HepG2 (cell line): ENCODE measurements around the gene GRIP1. TPM values are rescaled to one million over a fixed set of nuclear protein-coding genes. Genes with fewer than 3 reads are reported as not detected.

Source experiments
- ATAC-seq: fragments of 200-7000 bp; cut with Tn5 transposase; 3 replicates; pipeline ENCODE4 v1.9.1; 2020; ENCODE audit warnings: mild to moderate bottlenecking, moderate library complexity
- BruUV-seq: library from RNA; stranded (reverse); fragments of 400-500 nt; replicated peaks from 2 replicates; lab custom pipeline; 2021; lab: Mats Ljungman, UMichigan
- CTCF ChIA-PET: fragments of 300-600 bp; formaldehyde crosslinking; extraction: SDS; loops from one replicate; lab custom pipeline; 2021; ENCODE audit warnings: low total read pairs, inconsistent platforms, low intra/inter-chr PET ratio; lab: Yijun Ruan, JAX
- POLR2A ChIA-PET: fragments of 350-600 bp; sonication (Branson Sonifier 250); formaldehyde crosslinking; loops from one replicate; lab custom pipeline; 2020; ENCODE audit warnings: antibody characterized with exemption, inconsistent platforms; lab: Yijun Ruan, JAX
- DNase-seq: peaks from one replicate; pipeline ENCODE4 v3.0.0-alpha.2; 2015; ENCODE audit warnings: low spot score
- FAIRE-seq: peaks from 3 replicates; lab custom pipeline; 2011; peaks lifted over from hg19 to GRCh38; lab: Jason Lieb, UNC
- H2AFZ ChIP-seq: one replicate; pipeline ENCODE4 v1.6.1; 2011; ENCODE audit warnings: low read length, inconsistent platforms
- H3K27ac ChIP-seq: fragments of 300-600 bp; 3 replicates; pipeline ENCODE4 v1.8.0; 2011; ENCODE audit warnings: mixed run types, mild to moderate bottlenecking, mixed read lengths, low read length, inconsistent platforms; ENCODE audit not compliant: insufficient read depth; ENCODE audit errors: extremely low read length
- H3K27me3 ChIP-seq, 2 experiments: fragments of 200-600 bp in 1 of 2; 2 replicates in 1 of 2; 3 replicates in 1 of 2; pipeline versions ENCODE4 v1.6.0 to v1.8.0; 2011; ENCODE audit warnings: low read length in 2 of 2, mild to moderate bottlenecking in 2 of 2, moderate library complexity in 2 of 2, inconsistent platforms in 1 of 2; ENCODE audit not compliant: insufficient read depth in 2 of 2, control insufficient read depth in 1 of 2
- H3K36me3 ChIP-seq, 2 experiments: fragments of 200-600 bp in 1 of 2; replicated peaks in 1 of 2; 2 replicates in 1 of 2; 3 replicates in 1 of 2; pipeline versions ENCODE4 v1.5.1 to v1.8.0; 2011; ENCODE audit warnings: low read length in 2 of 2, inconsistent platforms in 1 of 2; ENCODE audit not compliant: insufficient read depth in 2 of 2, control insufficient read depth in 1 of 2
- H3K4me1 ChIP-seq: 2 replicates; pipeline ENCODE4 v1.5.1; 2012; ENCODE audit warnings: low read length, inconsistent platforms; ENCODE audit not compliant: insufficient read depth
- H3K4me2 ChIP-seq: 2 replicates; pipeline ENCODE4 v1.6.0; 2011; ENCODE audit warnings: low read depth, low read length, inconsistent platforms
- H3K4me3 ChIP-seq, 3 experiments: fragments of 200-600 bp in 1 of 3; sonication (generic), shearing (Covaris generic) in 1 of 3; replicated peaks in 1 of 3; 2 replicates each; pipeline ENCODE4 v1.5.1; 2011 to 2016; ENCODE audit warnings: low read length in 3 of 3, inconsistent platforms in 2 of 3, low read depth in 2 of 3, mild to moderate bottlenecking in 2 of 3, control low read depth in 1 of 3, mixed read lengths in 1 of 3; ENCODE audit not compliant: insufficient read depth in 1 of 3
- H3K79me2 ChIP-seq: one replicate; pipeline ENCODE4 v1.6.1; 2011; ENCODE audit warnings: low read length, inconsistent platforms; ENCODE audit not compliant: insufficient read depth
- H3K9ac ChIP-seq: 2 replicates; pipeline ENCODE4 v1.6.0; 2011; ENCODE audit warnings: mild to moderate bottlenecking, low read depth, low read length, inconsistent platforms; ENCODE audit not compliant: insufficient read depth
- H3K9me3 ChIP-seq: 2 replicates; pipeline ENCODE4 v1.5.1; 2012; ENCODE audit warnings: mild to moderate bottlenecking, low read length
- H4K20me1 ChIP-seq: 2 replicates; pipeline ENCODE4 v1.6.0; 2011; ENCODE audit warnings: inconsistent platforms, mild to moderate bottlenecking, low read length, moderate library complexity; ENCODE audit not compliant: insufficient read depth
- CSRNP1 ChIP-seq: sonication (generic); formaldehyde crosslinking; IDR thresholded peaks from 2 replicates; pipeline ENCODE4 v1.8.1; 2023; ENCODE audit warnings: mild to moderate bottlenecking, missing genetic modification reagents
- HMG20B ChIP-seq: conservative IDR thresholded peaks from 2 replicates; pipeline ENCODE4 v1.6.1; 2016; ENCODE audit warnings: missing genetic modification reagents, missing compliant biosample characterization
- MAFG ChIP-seq: sonication (generic); formaldehyde crosslinking; IDR thresholded peaks from 2 replicates; pipeline ENCODE4 v1.5.1; 2020; ENCODE audit warnings: mild to moderate bottlenecking, missing genetic modification reagents
- MTF2 ChIP-seq: sonication (generic); formaldehyde crosslinking; IDR thresholded peaks from 2 replicates; pipeline ENCODE4 v1.5.0; 2020; ENCODE audit warnings: missing genetic modification reagents, borderline replicate concordance
- SCMH1 ChIP-seq: sonication (generic); formaldehyde crosslinking; IDR thresholded peaks from 2 replicates; pipeline ENCODE4 v1.9.0; 2021; ENCODE audit warnings: missing genetic modification reagents, mild to moderate bottlenecking, borderline replicate concordance
- ZBTB1 ChIP-seq: sonication (generic); formaldehyde crosslinking; IDR thresholded peaks from 2 replicates; pipeline ENCODE4 v1.4.0; 2020; ENCODE audit warnings: missing genetic modification reagents, borderline replicate concordance
- ZMYM2 ChIP-seq: sonication (generic); formaldehyde crosslinking; IDR thresholded peaks from 2 replicates; pipeline ENCODE4 v1.8.0; 2022; ENCODE audit warnings: mild to moderate bottlenecking, missing genetic modification reagents
- ZNF543 ChIP-seq: sonication (generic); formaldehyde crosslinking; IDR thresholded peaks from 2 replicates; pipeline ENCODE4 v1.4.0; 2020; ENCODE audit warnings: mild to moderate bottlenecking, missing genetic modification reagents
- ZNF660 ChIP-seq: sonication (generic); formaldehyde crosslinking; IDR thresholded peaks from 2 replicates; pipeline ENCODE4 v1.5.1; 2020; ENCODE audit warnings: mild to moderate bottlenecking, low read depth, missing genetic modification reagents, borderline replicate concordance
- WGBS: methylation state at CpG from one replicate; pipeline ENCODE4 v1.1.6; 2017; ENCODE audit warnings: low lambda C conversion rate; 5-methylcytosine and 5-hydroxymethylcytosine counted together
- in situ Hi-C: cut with HindIII; loops from 2 replicates; pipeline ENCODE4 v1.10.0; 2017; ENCODE audit warnings: low pct_unique_long_range_greater_than_20kb; ENCODE audit not compliant: extremely low pct_ligation_motif_present
- intact Hi-C: fragments of 100-400 bp; cut with micrococcal nuclease; formaldehyde crosslinking; loops from one replicate; pipeline ENCODE4 v1.10.0; 2022; ENCODE audit not compliant: unreplicated experiment
- polyA plus RNA-seq, 8 experiments: library from polyadenylated mRNA; depleted of rRNA in 3 of 8; stranded (reverse) in 7 of 8; unstranded in 1 of 8; fragments of >200 nt; fragmentation: Illumina TruSeq in 4 of 8; extraction: Trizol in 4 of 8; gene quantifications; 2 replicates each; pipeline versions ENCODE4 v1.2.1 to v1.2.3, GENCODE V29; 2011 to 2016; ENCODE audit warnings: low read depth in 4 of 8, missing spikeins in 1 of 8, mixed read lengths in 1 of 8; ENCODE audit not compliant: insufficient read depth in 1 of 8
- total RNA-seq, 5 experiments: library from RNA; depleted of rRNA; stranded (reverse); fragments of >200 nt; fragmentation: Illumina TruSeq; extraction: Trizol; gene quantifications; 2 replicates each; pipeline ENCODE4 v1.2.3, GENCODE V29; 2016; ENCODE audit warnings: low read depth in 1 of 5
- TF ChIP-seq, protein P1 (sequence below): sonication (generic); formaldehyde crosslinking; IDR thresholded peaks from 2 replicates; pipeline ENCODE4 v1.8.0; 2022; ENCODE audit warnings: mild to moderate bottlenecking, missing genetic modification reagents, moderate library complexity
- TF ChIP-seq, protein P2 (sequence below): sonication (generic); formaldehyde crosslinking; IDR thresholded peaks from 2 replicates; pipeline ENCODE4 v1.4.0; 2020; ENCODE audit warnings: missing genetic modification reagents, borderline replicate concordance

GRIP1 gene
- total and polyA plus RNA-seq, 2 of the 13 experiments (the other 11 are each of a cell fraction or from before 2014, with no cell fraction given), result not detected

DNA sequence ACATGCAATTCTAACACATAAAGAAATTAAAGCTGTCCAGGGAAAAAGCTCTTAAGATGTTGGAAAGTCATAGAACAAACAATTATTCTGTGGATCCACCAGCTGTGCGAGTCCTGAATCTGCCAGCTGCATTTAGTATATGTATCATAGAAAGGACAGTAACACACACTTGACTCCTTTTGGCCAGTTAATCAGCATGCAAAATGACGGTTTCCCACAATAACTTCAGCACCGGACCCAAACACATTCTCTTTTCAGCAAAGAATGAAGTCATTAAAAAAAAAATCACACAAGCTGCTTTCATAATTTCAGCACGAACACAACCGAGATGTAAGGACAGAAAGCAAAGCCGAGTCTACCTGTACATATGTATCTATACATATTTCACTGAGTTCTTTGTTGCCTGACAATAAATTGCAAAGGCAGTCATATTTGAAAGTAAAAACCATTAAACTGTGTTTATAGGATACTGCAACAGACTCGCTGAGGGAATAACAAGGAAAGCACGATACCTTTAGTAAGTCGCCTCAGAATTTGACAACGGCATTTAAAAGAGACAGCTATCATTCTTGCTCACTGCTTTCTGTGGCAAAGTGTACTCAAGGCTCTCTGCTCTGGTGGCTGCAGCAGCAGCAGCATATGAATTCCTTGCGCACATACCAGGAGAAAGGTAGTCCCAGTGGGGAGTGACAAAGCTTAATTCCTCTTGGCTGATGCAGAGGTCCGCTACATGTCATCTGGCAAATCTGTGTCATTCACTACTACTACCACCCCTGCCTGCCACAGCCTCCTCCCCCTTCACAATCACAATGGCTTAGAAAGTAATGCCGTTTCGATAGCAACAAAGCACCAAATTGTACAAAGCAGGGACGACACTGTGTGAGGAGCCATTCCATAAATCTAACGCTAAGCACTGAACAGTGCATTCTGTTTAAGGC lies at the start of gene GRIP1 (continued):
- no peak for TF ChIP-seq HMG20B (CRISPR knock-in tag)

GRCh38 chr12:66726556-66726955 lies 47.7 kb upstream of the GRIP1 start:
- POLR2A ChIA-PET, result no interaction called here
- no peak overlapping the region for H3K4me2 ChIP-seq
- H3K9ac ChIP-seq, result no peak overlapping the region
- no peaks in the 10 kb centered on the region for H3K27me3 ChIP-seq
- in situ Hi-C loops (no loop called here), intact Hi-C loops (no loop called here)
- no peaks in the 10 kb centered on the region for H4K20me1 ChIP-seq
- no peaks in the 10 kb centered on the region for H3K4me1 ChIP-seq
- H3K9me3 ChIP-seq, result no peaks in the 10 kb centered on the region
- ATAC-seq, result no peak
- 14% methylated on average over 4 of the region's 4 CpGs for WGBS
- CTCF ChIA-PET, result no interaction called here
- no TSS peak for BruUV-seq
- no peak for DNase-seq
- no peaks in the 10 kb centered on the region for H3K36me3 ChIP-seq
- no peak overlapping the region for H3K27ac ChIP-seq
- H2AFZ ChIP-seq, result no peak overlapping the region
- no peaks in the 10 kb centered on the region for H3K79me2 ChIP-seq
- FAIRE-seq, result no peak
- no peak overlapping the region for H3K4me3 ChIP-seq
- TF ChIP-seq ZNF660 (CRISPR knock-in tag), result no peak
- TF ChIP-seq SCMH1 (CRISPR knock-in tag), result no peak
- TF ChIP-seq, protein P1, sequence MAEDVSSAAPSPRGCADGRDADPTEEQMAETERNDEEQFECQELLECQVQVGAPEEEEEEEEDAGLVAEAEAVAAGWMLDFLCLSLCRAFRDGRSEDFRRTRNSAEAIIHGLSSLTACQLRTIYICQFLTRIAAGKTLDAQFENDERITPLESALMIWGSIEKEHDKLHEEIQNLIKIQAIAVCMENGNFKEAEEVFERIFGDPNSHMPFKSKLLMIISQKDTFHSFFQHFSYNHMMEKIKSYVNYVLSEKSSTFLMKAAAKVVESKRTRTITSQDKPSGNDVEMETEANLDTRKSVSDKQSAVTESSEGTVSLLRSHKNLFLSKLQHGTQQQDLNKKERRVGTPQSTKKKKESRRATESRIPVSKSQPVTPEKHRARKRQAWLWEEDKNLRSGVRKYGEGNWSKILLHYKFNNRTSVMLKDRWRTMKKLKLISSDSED (CRISPR knock-in tag), result no peak
- no peak for TF ChIP-seq ZNF543
- TF ChIP-seq, protein P2, sequence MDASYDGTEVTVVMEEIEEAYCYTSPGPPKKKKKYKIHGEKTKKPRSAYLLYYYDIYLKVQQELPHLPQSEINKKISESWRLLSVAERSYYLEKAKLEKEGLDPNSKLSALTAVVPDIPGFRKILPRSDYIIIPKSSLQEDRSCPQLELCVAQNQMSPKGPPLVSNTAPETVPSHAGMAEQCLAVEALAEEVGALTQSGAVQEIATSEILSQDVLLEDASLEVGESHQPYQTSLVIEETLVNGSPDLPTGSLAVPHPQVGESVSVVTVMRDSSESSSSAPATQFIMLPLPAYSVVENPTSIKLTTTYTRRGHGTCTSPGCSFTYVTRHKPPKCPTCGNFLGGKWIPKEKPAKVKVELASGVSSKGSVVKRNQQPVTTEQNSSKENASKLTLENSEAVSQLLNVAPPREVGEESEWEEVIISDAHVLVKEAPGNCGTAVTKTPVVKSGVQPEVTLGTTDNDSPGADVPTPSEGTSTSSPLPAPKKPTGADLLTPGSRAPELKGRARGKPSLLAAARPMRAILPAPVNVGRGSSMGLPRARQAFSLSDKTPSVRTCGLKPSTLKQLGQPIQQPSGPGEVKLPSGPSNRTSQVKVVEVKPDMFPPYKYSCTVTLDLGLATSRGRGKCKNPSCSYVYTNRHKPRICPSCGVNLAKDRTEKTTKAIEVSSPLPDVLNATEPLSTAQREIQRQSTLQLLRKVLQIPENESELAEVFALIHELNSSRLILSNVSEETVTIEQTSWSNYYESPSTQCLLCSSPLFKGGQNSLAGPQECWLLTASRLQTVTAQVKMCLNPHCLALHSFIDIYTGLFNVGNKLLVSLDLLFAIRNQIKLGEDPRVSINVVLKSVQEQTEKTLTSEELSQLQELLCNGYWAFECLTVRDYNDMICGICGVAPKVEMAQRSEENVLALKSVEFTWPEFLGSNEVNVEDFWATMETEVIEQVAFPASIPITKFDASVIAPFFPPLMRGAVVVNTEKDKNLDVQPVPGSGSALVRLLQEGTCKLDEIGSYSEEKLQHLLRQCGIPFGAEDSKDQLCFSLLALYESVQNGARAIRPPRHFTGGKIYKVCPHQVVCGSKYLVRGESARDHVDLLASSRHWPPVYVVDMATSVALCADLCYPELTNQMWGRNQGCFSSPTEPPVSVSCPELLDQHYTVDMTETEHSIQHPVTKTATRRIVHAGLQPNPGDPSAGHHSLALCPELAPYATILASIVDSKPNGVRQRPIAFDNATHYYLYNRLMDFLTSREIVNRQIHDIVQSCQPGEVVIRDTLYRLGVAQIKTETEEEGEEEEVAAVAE (CRISPR knock-in tag), result no peak
- no peak for TF ChIP-seq MTF2 (CRISPR knock-in tag)
- TF ChIP-seq ZMYM2 (CRISPR knock-in tag), result no peak
- no peak for TF ChIP-seq ZBTB1 (CRISPR knock-in tag)
- TF ChIP-seq CSRNP1 (CRISPR knock-in tag), result no peak
- TF ChIP-seq MAFG (CRISPR knock-in tag), result no peak
